GM18511 (cell line): Measurements from ENCODE around the gene CLCNKB.
"Not testable (repeated sequence)": the region's sequence is repeated elsewhere in the genome, so short reads cannot be mapped to it uniquely, and the experiment has no call there.

Experiments used
- ATAC-seq: cut with Tn5 transposase; IDR thresholded peaks from one replicate; pipeline ENCODE4 v1.9.1; 2021; ENCODE audit warnings: mild to moderate bottlenecking, moderate library complexity; ENCODE audit not compliant: unreplicated experiment

The CLCNKB gene

DNA sequence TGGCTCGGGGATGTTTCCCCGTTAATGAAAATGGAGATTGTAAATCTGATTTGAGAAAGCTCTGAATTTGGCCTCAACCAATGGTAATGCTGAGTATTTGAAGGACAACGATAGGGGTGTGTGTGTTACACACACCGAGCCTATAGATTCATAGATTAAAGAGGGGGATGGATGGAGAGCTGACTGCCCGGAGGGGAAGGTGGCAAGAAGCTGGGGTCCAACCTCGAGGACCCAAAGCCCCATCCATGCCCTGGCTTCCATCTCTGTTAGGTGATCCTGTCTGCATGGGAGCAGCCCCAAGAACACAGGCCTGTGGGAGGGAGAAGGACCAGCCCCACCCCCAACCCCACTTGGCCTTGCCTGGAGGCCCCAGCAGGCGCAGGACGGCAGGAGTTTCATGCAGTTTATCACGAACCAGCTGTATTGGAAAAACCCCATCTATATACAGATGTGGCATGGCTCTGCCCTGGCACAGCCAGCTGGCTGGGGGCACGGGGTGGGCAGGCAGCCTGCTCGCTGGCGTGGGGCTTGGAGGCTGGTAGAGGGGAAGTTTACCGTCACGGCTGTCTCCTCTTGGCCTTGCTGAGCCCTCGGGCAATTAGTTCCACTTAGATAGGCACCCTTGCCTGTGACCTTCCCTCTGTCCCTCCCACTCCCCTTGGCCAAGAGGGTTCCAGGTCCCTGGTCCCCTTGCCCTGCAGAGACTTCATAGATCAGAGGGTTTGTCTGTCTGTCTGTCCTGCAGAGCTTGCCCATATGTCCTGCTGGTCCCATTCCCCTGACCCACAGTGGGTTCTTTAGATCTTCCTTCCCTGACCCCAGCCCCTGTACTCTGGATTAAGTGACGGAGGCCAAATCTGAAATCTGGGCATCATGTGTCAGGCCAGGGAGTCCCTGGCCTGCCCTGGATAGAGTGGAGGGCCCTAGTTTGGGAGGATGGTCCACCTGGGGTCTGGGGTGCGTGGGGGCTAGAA lies 28.8 kb upstream of the CLCNKB start:
- ATAC-seq = no peak

DNA sequence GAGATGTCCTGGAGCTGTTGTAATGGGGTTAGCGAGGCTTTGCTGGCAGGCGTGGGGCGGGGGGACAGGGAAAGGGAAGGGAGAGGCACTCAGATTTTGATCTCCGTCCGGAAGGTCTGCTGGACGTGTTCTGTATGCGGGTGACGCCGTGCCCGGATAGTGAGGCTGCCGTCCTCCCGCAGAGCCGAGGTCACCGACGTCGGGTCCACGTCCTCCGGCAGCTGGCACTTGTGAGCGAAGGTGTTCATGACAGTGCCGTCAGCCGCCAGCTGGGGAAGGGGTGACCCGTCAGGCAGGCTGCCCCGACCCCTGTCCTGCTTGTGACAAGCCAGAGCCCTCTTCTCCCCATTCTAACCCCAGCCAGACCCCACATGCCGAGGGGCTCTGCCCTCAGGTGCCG lies 28.1 kb upstream of the CLCNKB start:
- no peak for ATAC-seq

DNA sequence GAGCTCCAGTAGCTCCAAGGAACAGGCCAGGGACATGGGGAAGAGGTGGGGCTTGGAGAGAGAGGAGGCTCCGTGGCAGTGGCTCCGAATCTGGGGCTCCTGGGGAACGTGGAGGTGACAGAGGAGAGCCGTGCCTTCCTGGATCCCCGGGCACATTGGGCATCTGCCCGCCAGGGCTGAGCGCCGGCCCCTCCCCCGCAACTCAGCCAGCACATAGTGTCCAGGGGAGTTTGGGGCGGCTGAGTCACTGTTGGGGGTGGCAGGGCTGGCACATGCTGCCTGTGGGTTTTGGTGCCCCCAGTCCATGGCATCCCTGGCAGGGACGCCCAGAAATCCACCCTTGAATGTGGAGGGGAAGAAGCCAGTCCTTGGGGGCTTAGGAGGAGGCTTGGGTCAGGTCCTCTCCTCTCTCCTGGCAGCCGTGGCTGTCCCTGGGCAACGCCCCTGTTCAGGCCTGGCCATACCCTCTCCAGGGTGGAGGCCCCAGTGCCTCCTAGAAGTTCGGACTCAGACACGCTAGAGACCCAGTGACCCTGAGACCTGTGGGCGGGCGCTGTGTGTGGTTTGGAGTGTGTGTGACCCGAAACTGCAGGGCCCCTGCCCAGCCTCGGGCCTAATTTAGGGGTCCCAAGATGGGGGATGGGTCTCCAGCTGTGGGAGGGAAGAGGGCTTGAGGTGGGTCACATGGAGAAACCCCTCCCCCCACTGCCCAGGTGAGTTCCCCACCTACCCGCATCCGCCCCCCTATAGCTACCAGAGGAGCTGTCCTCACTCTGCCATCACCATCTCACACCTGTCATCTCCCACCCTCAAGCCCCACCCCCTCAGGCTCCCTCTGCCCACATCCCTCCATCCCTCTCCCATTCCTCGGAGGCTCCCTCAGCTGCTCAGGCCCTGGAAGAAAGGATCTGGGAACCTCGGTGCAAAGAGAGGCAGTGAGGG lies 27.4 kb upstream of the CLCNKB start:
- no peak for ATAC-seq

DNA sequence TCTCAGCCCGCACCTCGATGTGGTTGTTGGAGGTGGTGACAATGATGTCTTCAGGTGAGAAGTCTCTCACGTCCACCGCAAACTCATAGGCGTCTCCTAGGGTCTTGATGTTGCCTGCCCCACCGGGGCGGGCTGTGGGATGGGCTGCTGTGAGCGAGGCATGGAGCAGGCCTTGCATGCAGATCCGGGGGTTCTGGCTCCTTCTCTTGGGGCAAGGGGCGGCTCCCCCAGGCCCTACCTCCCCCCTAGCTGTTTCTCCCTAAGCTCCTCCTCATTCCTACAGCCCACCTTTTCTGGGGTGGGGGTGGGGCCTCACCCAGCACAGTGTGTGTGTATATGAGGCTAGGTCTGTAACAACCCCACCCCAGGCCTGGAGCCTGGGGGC lies 26.5 kb upstream of the CLCNKB start:
- no peak for ATAC-seq

DNA sequence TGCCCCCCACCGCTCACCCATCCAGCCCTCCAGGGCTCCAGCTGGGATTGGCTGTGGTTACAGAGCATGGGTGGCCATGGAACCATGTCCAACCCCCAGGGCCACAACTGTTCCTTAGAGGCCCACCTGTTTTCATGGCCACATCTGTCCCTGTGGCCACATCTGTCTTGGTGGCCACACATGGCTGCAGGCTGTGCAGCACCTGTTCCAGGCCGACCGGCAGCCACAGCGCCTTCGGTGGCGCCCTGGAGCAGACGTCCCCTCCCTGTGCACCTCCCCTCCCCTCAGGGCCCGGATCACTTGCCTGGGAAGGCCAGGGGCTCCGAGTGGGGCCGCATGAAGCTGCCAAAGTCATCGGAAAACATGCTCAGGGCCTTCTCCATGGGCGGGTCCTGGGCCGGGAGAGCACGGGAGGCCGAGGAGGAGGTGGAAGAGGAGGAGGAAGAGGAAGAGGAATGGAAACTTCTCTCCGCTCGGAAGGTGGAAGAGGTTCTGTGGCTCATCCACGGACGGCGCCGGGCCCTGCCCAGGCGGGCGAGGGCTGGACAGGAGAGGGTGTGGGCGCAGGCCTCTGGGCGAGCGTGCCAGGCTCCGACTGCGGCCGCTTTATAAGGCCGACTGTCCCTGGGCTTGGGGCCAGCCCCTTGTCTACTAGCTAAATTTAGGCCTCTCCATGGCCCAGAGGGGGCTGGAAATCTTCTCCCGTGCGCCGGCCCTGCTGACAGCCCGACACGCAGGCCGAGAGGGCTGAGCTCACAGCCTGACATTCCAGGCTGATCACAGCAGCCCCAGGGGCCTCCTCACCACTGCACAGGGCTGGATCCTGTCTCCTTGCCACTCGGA lies 25.9 kb upstream of the CLCNKB start, which contains the start of gene HSPB7:
TSS of gene HSPB7 (minus strand) at position 583 of the 843 bp plus-strand sequence. CDS start at position 503, 80 bp downstream.
- no peak for ATAC-seq

DNA sequence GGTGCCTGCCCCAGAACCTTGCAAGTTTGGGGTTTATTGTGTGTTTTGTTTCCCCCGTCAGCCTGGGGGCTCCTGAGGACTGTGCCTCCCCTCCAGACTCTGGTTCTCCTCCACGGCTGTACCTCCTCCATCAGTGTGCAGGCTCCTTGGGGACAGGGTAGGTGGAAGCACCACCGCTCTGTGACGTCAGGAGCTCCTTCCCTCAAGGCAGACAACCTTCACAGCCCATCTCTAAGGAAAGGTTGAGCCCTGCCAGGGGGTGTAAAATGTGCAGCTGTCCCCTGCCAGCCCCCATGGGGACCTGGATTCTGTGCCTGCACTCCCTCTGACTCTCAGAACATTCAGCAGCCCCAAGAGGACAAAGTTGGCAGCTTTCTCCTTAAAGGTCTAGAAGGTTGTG lies 25.3 kb upstream of the CLCNKB start:
- no peak for ATAC-seq

DNA sequence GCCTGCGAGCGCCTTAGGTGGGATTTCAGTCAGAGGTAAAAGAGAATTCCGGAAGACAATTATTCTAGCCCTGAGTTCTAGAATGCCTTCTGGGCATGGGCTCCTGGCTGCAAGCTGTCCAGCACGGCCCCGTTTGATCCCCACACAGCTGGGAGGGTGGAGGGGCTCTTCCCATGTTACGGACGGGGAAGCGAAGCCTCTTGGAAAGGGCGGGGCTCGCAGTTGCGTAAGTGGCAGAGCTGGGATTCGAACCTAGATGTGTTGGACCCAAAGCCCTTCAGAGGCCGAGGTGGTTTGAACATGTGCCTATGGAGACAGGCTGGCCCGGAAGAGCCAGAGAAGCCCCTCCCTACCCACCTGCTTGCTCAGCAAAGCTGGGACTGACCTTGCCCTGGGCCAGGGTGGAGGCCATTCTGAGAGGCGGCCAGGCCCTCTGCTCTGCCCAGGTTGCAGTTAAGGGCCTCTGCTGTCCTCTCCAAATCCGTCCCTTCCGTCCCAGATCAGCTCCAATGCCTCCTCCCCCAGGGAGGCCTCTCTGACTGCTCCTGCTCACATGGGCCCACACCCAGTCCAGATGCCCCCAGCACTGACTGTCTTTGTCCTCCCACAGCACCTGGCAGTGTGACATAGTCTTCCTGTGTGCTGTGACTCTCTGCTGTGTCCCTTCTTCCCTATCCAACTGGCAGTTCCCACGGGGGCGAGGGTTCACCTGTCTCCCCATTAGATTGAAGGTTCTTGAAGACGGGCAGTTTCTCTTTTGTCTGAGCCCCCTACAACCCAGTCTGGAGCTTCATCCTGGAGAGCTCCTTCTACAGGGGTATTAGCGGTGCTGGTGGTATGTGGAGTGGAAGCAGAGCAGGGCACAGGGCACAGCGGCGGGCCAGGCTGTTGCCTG lies 24.6 kb upstream of the CLCNKB start:
- no peak for ATAC-seq

DNA sequence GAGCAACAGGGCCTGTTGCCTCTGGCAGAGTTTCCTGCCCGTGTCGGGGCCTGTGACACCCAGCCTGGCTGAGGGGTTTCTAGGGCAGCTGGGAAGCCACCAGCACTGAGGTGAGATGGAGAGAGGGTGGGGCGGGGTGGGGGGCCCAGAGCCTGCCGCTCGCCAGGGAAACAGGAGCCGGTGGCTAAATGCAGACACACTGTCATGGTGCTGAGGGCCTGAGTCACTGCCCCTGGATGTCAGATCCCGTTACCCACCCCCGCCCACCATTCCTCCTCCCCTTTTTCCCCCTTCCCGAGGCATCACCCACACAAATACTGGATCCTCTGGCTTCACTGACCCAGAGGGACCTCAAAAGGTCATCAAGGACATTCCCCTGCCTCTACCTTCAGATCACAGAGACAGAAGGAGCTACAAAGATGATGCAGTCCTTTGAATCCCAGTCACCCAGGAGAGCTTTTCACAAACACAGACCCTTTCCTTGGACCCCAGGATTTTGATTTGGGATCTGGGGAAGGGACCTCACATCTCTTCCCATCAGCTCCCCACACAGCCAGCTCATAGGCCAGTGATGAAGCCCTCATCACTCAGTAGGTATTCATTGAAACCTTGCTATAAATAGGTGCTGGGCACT lies 23.8 kb upstream of the CLCNKB start:
- ATAC-seq = no peak

DNA sequence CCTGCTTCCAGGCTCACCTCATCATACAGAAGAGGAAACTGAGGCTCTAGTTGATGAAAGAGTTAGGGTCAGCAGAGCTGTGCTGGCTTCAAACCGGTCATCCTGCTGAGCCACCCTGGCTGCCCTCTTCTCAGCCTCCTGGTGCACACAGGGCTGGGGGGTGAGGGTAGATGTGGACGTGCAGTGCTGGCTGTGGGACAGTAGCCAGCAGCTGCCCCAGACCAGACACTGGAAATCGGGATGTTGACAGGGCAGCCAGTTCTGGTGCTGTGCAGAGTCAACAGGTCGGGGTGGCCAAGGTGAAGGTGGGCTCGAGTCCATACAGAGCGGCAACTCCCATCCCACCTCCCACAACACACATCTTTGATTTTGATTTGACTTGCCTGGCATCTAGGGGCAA lies 23.3 kb upstream of the CLCNKB start:
- ATAC-seq = no peak

DNA sequence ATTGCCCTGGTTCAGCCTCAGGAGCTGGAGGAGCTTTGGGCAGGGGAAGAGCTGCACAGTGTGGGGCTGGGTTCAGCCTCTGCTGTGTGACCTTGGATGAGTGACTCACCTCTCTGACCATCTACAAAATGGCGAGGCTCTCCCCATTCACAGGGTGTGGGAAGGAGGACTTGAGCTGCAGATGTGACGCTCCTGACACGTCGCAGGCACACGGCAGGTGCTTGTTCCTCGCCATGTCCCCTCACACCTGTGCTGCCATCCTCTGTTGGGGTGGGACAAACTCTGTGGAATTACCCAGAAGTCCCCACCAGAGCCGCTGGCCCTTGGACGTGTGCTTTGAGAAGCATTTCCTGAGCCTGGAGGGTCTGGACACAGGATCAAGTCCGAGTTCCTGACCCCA lies 22.7 kb upstream of the CLCNKB start:
- ATAC-seq = not testable (repeated sequence)

DNA sequence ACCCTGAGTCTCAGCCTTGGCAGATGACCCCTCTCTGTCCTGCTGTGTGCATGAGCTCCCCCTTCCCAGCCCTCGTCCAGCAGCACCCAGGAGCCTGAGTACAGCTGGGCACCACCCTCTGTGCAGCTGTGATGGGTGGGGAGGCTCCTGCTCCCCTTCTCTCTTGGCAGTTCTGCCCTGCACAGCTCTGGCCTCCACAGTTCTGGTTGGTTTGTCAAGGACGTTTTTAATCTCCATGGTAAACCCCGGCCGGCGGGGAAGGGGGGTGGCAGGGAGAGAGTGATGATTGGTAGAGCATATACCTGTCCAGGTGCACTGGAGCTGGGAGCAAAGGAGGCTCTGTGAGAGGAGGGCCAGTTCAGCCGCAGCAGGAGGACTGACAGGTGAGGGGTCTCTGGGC lies 21.9 kb upstream of the CLCNKB start, which contains the start of gene CLCNKA:
TSS of gene CLCNKA (plus strand) at position 356 of the 400 bp plus-strand sequence. CDS start 584 bp downstream, outside the sequence.
- ATAC-seq = no peak

DNA sequence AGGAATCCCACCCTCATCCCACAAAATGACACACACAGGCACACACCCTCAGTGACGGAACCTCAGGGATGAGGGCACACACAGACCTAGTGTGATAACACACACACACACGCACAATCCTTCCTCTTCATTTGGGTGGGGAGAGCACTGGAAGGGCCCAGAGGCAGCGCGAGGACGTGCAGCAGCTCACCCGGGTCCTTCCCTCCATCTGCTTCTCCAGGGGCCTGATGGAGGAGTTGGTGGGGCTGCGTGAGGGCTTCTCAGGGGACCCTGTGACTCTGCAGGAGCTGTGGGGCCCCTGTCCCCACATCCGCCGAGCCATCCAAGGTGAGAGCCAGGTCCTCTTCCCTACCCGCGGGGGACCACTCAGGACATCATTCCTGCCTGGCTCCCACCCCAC lies 21.2 kb upstream of the CLCNKB start:
- ATAC-seq = no peak

DNA sequence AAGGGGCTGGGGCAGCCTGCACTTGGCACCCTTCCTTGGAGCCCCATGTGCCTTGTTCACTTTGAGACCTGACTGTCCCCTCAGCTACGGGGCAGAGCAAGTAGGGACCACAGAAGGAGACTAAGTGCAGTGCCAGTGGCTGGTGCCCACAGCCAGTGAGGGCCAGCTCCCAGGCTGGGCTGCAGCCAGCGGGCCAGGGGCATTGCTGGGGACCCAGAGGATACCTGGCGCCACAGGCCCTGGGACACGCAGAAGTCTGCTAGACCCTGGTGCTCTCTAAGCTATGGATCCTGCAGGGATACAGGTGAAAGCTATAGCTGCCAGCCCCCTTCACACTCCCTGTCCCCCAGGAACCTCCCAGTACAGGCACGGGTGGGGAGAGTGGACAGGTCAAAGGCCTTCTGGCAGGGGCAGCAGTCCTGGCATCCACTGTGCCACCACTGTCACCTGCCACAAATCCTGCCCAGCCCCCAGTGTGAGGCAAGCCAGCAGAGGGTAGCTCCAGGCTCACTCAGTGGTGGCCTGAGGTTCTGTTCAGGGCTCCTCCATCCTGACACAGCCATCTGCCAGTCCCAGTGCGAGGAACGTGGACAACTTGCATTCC lies 20.4 kb upstream of the CLCNKB start:
- no peak for ATAC-seq

DNA sequence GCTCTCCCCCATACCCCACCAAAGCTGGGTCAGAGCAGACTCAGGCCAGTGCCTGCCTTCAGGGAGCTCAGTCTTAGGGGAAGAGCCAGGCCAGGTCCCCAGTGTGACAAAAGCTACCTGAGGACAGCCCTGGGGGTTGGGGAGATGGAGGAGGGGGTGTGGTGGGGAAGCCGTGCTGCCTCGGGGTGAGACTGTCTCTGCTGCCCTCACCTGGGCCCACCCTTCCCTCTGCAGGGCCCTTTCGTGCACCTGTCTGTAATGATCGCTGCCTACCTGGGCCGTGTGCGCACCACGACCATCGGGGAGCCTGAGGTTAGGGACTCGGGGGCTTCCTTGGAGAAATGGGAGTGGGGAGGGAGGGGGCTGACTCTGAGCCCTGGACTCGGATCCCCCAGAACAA lies 17.3 kb upstream of the CLCNKB start:
- ATAC-seq = not testable (repeated sequence)

DNA sequence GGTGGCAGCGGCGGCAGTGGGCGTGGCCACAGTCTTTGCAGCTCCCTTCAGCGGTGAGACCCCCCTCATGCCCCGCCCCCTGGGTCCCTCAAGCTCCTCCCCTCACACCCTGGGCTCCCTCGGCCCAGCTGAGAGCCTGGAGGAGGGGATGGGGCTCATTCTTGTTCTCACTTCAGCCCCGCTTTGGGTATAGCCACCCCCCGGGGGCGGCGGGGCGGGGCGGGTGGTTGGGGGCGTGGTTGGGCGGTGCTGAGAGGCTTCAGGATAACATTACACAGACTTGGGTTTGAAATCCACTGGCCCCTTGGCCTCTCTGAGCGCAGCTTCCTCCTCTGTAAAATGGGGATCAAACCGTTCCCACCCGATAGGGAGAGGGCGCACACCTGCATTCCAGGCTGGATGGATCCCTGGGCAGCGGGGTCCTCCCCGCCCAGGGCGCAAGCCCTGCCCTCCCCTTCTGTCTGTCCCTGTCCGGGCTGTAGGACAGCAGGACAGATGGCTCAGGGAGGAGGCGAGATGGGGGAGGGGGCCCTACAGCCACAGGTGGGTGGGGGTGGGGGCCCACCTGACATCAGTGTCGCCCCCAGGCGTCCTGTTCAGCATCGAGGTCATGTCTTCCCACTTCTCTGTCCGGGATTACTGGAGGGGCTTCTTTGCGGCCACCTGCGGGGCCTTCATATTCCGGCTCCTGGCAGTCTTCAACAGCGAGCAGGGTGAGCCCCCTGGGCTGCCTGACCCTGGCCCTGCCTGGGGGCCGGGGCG lies 16.7 kb upstream of the CLCNKB start:
- no peak for ATAC-seq

DNA sequence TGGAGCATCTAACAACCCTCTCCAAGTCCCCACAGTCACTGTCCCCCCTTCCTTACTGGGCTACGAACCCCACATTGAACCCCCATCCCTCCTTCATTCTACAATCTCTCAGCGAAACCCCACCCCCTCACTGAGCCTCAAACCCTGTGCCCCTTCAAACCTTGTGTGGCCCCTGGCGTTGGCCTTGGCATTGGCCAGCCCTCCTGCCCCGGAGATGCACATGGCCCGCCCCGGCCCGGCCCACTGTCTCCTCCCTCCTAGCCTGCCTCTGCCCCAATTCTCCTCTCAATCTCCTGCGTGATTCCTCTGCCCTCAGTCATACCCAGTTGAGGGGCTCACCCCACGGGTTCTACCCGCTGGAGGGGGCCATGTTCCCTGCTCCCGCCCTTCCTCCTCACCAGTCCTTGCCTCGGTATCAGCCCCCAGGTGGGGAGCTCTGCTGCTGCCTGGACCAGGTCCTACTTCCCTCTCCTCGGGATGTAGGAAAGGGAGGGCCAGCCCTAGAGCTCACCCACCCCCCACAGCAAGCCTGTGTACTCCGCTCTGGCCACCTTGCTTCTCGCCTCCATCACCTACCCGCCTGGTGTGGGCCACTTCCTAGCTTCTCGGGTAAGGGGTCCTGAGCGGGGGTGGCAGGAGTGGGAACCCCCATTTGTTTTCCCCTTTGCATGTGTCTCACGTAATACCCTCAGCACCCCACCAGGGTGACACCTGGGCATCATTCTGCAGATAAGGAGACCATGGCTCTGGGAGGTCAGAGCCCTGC lies 15.2 kb upstream of the CLCNKB start:
- ATAC-seq = no peak

DNA sequence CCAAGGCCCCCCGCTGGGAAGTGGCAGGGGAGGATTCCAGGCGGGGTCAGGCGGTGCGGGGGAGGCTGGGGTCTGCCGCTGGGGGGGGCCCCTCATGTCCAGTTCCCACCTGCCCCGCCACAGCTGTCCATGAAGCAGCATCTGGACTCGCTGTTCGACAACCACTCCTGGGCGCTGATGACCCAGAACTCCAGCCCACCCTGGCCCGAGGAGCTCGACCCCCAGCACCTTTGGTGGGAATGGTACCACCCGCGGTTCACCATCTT lies 14.6 kb upstream of the CLCNKB start:
- ATAC-seq = not testable (repeated sequence)
